UCSD-AML1 (cell line): ENCODE data around the gene ELAVL2.

Source experiments
- DNase-seq: peaks from one replicate; lab custom pipeline; 2025; ENCODE audit not compliant: unreplicated experiment; lab: John Stamatoyannopoulos, UW

Gene ELAVL2

GRCh38 chr9:23821375-23822181, 4.5 kb downstream of the ELAVL2 start:
- DNase-seq, result no peak

GRCh38 chr9:23820451-23821374, 5.3 kb downstream of the ELAVL2 start:
- no peak for DNase-seq

DNA sequence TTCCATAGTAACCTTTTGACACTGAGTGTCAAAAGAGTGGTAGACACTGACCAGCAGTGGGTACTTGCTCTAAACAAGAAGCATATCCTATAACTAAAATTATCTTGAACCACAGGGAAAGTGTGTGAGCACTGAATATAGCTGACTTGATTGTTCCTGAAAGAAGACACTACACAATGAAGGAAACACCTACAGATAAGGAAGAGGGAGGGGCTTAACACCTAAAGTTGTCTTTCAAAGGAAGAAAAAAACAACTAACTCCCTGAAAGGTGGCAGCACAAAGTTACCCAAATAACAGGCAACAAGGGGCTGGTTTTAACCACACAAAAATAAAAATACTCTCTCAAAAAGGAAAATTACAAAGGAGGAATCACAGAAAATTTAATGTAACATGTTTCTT, 6.6 kb downstream of the ELAVL2 start:
- no peak for DNase-seq

DNA sequence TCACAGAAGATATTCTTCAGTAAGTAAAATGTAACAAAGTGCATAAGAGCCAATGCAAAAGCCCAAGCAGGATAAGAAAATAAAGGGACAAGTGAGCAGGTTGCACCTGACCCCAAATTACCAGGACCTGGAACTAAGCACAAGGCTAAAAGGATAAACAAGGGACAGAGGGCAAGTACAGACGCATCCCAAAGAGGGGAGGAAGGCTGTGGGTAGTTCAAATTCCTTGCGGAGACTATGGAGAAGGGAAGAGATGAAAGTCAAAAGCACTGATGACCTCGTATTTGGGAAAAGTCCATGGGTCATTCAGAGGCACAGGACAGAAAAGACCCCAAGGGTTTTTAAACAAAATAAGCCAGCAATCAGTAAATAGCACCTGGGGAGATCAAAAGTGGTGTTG, 11.8 kb downstream of the ELAVL2 start:
- DNase-seq, result no peak

GRCh38 chr9:23812673-23813072, 13.4 kb downstream of the ELAVL2 start:
- no peak for DNase-seq

DNA sequence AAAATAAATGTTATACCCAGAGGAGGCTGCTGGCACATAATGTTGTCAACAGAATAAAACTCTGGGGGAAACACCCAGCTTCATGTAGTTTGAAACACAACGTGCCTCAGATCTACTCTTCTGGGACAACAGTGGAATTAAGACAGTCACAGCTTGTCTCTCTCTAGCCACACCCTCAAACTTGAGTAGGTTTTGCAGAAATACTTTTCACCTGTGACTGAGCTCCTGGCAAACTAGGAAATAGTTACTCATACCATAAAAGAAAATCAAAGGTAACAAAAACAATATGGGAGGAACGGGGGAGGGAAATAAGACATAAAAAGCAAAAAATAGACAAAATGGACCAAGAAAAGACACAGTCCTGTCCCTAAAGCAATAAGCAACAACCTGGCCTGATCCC, 14.4 kb downstream of the ELAVL2 start:
- no peak for DNase-seq

GRCh38 chr9:23803216-23803615, 22.8 kb downstream of the ELAVL2 start:
- DNase-seq, result no peak

- no peak for DNase-seq
Observed at GRCh38 chr9:23801523-23801922, 24.5 kb downstream of the ELAVL2 start.

GRCh38 chr9:23799521-23799920, 26.5 kb downstream of the ELAVL2 start:
- DNase-seq, result no peak

DNA sequence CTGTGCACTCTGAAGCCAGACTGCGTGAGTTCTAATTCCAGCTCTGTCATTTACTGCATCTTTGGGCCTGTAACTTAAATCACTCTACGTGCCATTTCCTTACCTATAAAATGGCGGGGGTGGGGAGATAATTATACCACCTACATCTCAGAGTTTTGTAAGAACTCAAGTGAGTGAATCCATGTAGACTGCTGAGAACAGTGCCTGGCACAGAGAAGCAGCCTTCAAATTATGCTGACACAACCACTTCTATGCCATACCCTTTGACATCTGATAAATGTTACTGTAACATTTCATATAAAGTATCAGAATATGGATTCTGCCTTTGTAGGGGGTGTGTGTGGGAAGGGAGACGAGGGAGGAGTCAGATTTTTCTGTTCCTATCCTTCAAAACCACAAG, 27.7 kb downstream of the ELAVL2 start:
- DNase-seq, result no peak

DNA sequence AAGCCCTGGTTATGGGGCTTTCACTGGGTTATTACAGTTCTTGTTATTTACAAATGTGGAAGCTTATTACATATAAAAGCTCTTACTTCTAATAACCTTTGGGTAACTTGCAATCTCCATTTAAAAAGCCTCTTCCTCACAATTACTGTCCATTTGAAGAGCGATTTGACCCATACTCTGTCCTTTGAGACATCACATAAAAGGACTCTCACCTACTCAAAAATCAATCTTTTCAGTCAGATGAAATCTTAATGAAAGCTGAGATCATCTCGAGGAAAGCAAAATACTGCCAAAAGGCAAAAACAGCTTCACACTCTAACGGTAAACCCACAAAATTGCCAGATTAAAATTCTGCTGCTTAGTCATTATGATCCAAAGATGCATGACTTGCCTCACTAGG, 29.8 kb downstream of the ELAVL2 start:
- no peak for DNase-seq

DNA sequence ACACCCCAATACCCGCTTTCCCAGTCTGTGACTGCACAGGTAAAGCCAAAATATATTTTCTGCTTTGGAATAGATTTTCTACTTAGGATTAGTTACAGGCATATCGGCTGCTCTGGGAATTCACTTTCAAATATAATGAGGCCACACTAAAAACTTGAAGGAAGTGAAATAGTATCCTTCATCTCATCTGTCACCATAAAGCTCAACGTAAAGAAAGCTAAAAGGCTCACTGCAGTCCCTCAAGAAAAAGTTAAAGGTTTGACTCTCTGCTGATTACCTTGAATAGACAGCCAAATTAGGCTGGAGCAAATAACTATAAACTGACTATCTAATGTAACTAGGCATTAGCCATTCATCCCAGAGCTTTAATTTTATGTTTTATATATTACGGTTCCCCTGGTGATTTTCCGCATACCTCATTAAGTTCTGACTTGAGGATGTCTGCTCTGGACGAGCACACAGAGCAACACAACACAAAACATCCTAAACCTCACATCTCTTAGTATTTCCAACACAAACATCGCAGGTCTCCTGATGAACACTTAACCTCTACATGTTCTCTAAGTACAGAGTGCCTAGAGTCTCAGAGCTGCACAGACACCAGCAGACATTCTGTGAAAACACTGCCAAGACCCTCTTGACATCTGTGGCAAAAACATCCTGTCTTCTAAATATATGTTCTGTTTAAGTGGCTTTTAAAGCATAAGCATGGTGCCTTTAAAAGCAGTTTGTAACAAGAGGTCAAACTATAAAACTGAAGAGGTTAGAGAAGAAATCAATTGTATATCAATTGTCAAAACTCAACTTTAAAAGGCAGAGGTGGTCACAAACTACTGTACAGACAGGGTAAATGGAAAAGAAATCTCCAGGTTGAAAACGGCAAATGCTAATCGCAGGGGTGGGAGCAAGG, 35.4 kb downstream of the ELAVL2 start:
- DNase-seq, result no peak

GRCh38 chr9:23789529-23790254, 36.3 kb downstream of the ELAVL2 start:
- no peak for DNase-seq

GRCh38 chr9:23784962-23785361, 41.1 kb downstream of the ELAVL2 start:
- no peak for DNase-seq

DNA sequence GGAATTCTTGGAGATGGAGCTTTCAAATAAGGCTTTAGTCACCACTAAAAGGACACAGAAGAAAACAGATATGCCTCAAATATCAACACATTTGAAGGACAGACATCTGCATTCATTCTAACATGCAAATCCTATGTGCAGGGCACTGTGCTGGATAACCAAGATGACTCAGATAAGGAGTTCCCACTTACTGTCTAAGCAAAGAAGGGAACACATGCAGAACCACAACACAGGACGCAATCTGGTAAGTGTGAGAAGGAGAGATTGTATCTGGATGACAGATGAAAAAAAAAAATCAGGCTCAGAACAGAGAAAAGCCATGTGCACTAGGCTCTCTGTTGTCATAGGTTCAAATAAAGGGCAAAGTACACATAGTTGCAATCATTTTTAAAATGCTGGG, 42.5 kb downstream of the ELAVL2 start:
- DNase-seq, result no peak

- no peak for DNase-seq
Observed at GRCh38 chr9:23779220-23779619, 46.8 kb downstream of the ELAVL2 start.

- DNase-seq, result no peak
Observed at GRCh38 chr9:23777328-23777727, 48.7 kb downstream of the ELAVL2 start.

DNA sequence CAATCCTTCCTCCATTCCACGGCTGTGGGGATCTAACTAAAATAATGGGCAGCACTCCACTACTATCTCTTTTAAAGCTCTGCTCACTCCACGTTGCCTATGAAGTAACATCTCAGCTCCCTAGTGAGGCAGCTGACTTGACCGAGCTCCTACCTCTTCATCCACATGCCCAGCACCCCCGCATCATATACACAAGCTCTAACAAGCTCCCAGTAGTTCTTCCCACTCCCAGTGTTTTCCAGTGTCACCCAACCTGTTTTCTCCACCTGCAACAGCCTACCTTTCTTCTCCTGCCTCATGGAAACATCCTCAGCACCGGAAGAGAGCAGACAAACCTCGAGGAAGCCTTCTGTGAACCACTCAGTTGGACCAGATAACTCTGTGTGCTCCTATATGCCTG, 50.5 kb downstream of the ELAVL2 start:
- DNase-seq, result no peak

- no peak for DNase-seq
Observed at GRCh38 chr9:23774266-23774665, 51.8 kb downstream of the ELAVL2 start.

- no peak for DNase-seq
Observed at GRCh38 chr9:23772385-23772783, 53.7 kb downstream of the ELAVL2 start.
